HEK293T (cell line): ENCODE data around the gene CAB39L.

Source experiments
- BHLHE40 ChIP-seq: fragments of 450-650 bp; IDR thresholded peaks from 2 replicates; pipeline ENCODE4 v1.6.1; 2016; ENCODE audit warnings: mild to moderate bottlenecking, moderate library complexity, borderline replicate concordance
- FOXK2 ChIP-seq: fragments of 450-650 bp; IDR thresholded peaks from 2 replicates; pipeline ENCODE4 v1.6.1; 2016; ENCODE audit warnings: mild to moderate bottlenecking
- FOXM1 ChIP-seq: fragments of 450-650 bp; IDR thresholded peaks from 2 replicates; pipeline ENCODE4 v1.6.1; 2017; ENCODE audit warnings: mild to moderate bottlenecking, borderline replicate concordance
- HDGF ChIP-seq: fragments of 450-650 bp; IDR thresholded peaks from 2 replicates; pipeline ENCODE4 v1.6.1; 2017; ENCODE audit warnings: antibody characterized with exemption, borderline replicate concordance
- SP1 ChIP-seq: fragments of 450-650 bp; IDR thresholded peaks from 2 replicates; pipeline ENCODE4 v1.6.1; 2017
- TARDBP ChIP-seq: fragments of 450-650 bp; IDR thresholded peaks from 2 replicates; pipeline ENCODE4 v1.6.1; 2016

DNA sequence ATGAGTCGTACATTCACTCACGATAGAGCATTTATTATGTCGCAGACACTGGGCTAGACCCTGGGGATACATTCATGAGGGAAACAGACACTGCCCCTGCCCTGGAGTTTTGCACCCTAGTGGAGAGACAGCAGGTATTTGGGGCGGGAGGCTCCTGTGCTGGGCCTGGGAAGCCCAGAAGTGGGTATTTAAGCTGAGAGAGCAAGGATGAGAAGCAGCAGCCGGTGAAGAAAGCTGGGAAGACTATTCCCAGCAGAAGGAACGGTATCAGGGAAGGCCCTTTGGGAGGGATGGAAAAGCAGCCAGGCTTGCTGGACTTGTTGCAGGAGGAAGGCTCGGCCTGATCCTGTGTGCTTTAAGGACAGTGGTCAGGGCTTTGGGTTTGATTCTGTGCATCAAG is 141.6 kb downstream of the CAB39L start:
- TF ChIP-seq TARDBP (no peak), SP1 (no peak), FOXK2 (no peak), FOXM1 (no peak), HDGF (no peak), BHLHE40 (no peak)
